Natural killer cell treated with Interleukin-12 subunit alpha and Interleukin-12 subunit beta and Interleukin-15 and Interleukin-18, amount 100 ng/mL, for 72 hours (primary cell): ENCODE measurements around the gene SNTA1. TPM values are rescaled to one million over a fixed set of nuclear protein-coding genes. Genes with fewer than 3 reads are reported as not detected.
"Not testable (repeated sequence)": the region's sequence is repeated elsewhere in the genome, so short reads cannot be mapped to it uniquely, and the experiment has no call there.

Source experiments
- ATAC-seq, 2 donors: fragments of 150-1000 bp; cut with Tn5 transposase in 1 of 2; sonication (Bioruptor Pico), chemical (Tn5 transposase) in 1 of 2; 2 replicates each; pipeline ENCODE4 v1.10.0; 2021
- DNase-seq: peaks from one replicate; pipeline ENCODE4 v3.0.0; 2022; ENCODE audit warnings: low spot score
- H3K27ac Mint-ChIP-seq, 2 donors: 1 replicate in 1 of 2; 2 replicates in 1 of 2; pipeline ENCODE4 v1.8.0; 2022; ENCODE audit warnings: mixed read lengths in 2 of 2, mild to moderate bottlenecking in 1 of 2, moderate library complexity in 1 of 2
- H3K27me3 Mint-ChIP-seq, 2 donors: 1 replicate in 1 of 2; 2 replicates in 1 of 2; pipeline ENCODE4 v1.8.0; 2022; ENCODE audit warnings: mixed read lengths in 2 of 2
- H3K36me3 Mint-ChIP-seq: one replicate; pipeline ENCODE4 v1.8.0; 2022; ENCODE audit warnings: mixed read lengths
- H3K4me1 Mint-ChIP-seq, 2 donors: 1 replicate in 1 of 2; 2 replicates in 1 of 2; pipeline ENCODE4 v1.8.0; 2022; ENCODE audit warnings: low read depth in 2 of 2, mixed read lengths in 2 of 2, mild to moderate bottlenecking in 1 of 2
- H3K4me3 Mint-ChIP-seq: one replicate; pipeline ENCODE4 v1.8.0; 2022; ENCODE audit warnings: mixed read lengths
- H3K9me3 Mint-ChIP-seq: 2 replicates; pipeline ENCODE4 v1.8.0; 2022; ENCODE audit warnings: mixed read lengths
- total RNA-seq, 2 donors: library from RNA; stranded (reverse); gene quantifications; one replicate each; pipeline ENCODE4 v1.2.3, GENCODE V29; 2022

SNTA1 gene
- total RNA-seq, 2 donors from 2014 or later: 1.1 to 1.5 TPM

- Mint-ChIP-seq H3K36me3 (no peaks in the 10 kb centered on the region), H3K27me3 (no peaks in the 10 kb centered on the region), H3K27ac (no peak overlapping the region), H3K9me3 (no peaks in the 10 kb centered on the region), H3K4me1 (no peaks in the 10 kb centered on the region), H3K4me3 (no peak overlapping the region)
- DNase-seq (no peak), ATAC-seq (no peak)
Observed at GRCh38 chr20:33407796-33408195, 35.8 kb downstream of the SNTA1 start.

GRCh38 chr20:33407251-33407650 is 36.3 kb downstream of the SNTA1 start:
- Mint-ChIP-seq H3K27ac (no peak overlapping the region), H3K36me3 (no peaks in the 10 kb centered on the region), H3K9me3 (no peaks in the 10 kb centered on the region), H3K27me3 (no peaks in the 10 kb centered on the region), H3K4me1 (peaks cover 4 to 5% of the 10 kb centered on the region in 2 donors), H3K4me3 (no peak overlapping the region)
- DNase-seq (no peak), ATAC-seq (no peak)

DNA sequence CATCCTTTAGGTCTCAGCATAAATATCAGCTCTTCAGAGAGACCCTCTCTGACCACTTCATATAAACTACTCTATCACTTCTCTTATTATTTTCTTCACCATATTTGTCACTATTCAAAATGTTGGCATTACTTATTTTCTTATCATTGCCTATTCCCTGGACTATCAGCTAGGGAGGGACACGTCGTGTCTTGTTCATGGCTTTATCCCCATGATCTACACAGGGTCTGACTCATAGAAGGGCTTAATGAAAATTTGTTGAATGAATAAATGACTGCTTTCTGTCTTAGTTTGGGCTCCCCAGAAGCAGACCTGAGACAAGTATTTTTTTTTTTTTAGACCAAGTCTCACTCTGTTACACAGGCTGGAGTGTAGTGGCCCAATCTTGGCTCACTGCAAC is 39.3 kb downstream of the SNTA1 start:
- no peak overlapping the region for H3K4me3 Mint-ChIP-seq
- ATAC-seq: no peak
- H3K27me3 Mint-ChIP-seq: no peaks in the 10 kb centered on the region
- no peaks in the 10 kb centered on the region for H3K36me3 Mint-ChIP-seq
- peaks cover 21 to 24% of the 10 kb centered on the region in 2 donors for H3K4me1 Mint-ChIP-seq
- DNase-seq: no peak
- no peaks in the 10 kb centered on the region for H3K9me3 Mint-ChIP-seq
- H3K27ac Mint-ChIP-seq: no peak overlapping the region

DNA sequence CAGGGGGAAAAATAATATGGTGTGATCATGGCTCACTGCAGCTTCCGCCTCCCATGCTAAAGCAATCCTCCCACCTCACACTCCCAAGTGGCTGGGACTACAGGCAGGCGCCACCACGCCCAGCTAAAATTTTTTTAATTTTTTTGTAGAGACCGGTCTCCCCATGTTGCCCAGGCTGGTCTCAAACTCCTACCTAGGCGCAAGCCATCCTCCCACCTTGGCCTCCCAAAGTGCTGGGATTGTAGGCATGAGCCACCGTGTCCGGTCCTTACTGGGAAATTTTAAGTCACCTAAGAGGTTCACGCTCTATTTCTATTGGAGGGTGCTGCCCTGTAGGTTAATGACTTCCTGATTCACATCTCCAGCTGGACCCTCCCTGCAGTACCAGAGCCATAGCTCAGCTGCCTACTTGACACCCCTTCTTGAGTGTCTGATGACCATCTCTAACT is 41.6 kb downstream of the SNTA1 start:
- ATAC-seq (no peak), DNase-seq (no peak)
- H3K27me3 Mint-ChIP-seq: no peaks in the 10 kb centered on the region
- H3K9me3 Mint-ChIP-seq: no peaks in the 10 kb centered on the region
- H3K4me3 Mint-ChIP-seq: peak overlapping the region; percentile 93
- peaks cover 33 to 34% of the 10 kb centered on the region in 2 donors for H3K4me1 Mint-ChIP-seq
- H3K27ac Mint-ChIP-seq: peak overlapping the region; percentile 79 to 91
- H3K36me3 Mint-ChIP-seq: no peaks in the 10 kb centered on the region

DNA sequence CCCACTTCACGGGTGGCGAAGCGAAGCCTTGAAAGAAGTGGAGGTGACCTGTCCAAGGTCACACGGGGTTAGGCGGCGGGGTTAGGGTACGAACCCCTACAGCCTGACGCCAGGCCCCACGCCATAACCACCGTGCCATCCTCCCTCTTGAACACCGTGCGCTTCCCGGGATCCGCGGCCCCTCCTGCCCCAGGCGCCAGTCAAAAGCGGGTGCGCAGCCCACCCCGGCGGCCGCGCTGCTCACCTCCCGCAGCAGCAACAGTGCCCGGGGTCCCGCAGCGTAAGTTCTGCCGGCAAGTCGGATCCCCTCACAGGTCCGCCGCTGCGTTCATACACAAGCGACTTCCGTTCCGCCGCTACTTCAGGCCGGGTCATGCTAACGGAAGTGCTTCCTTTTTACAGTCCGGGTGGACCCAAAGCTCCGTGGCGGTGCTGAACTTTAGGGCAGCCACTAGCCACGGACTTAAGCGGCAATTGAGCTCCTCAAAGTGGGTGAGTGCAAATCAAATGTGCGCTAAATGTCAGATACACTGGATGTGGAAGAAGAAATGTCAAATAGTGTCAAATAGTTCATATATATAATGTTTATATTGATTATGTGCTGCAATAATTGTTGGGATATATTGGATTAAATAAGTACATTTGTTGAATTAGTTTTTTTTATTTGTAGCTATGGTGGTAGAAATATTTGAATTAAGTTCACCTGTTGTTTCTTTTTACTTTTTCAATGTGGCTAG is 42.2 kb downstream of the SNTA1 start, which contains the start of gene CDK5RAP1:
Gene CDK5RAP1 (minus strand): TSS at position 336 of the 737 bp plus-strand sequence. CDS start 4,455 bp downstream, outside the sequence.
- Mint-ChIP-seq H3K4me3 (peak within 1 kb of the TSS; percentile 93), H3K9me3 (no peaks in the 10 kb centered on the region)
- peak; percentile 90 for DNase-seq

GRCh38 chr20:33400812-33401183 is 42.8 kb downstream of the SNTA1 start:
- no peak for DNase-seq
- H3K27ac Mint-ChIP-seq: peak overlapping the region; percentile 79 to 91
- H3K4me1 Mint-ChIP-seq: peaks cover 33 to 38% of the 10 kb centered on the region in 2 donors
- H3K27me3 Mint-ChIP-seq: no peaks in the 10 kb centered on the region
- H3K36me3 Mint-ChIP-seq: no peaks in the 10 kb centered on the region
- H3K9me3 Mint-ChIP-seq: no peaks in the 10 kb centered on the region
- ATAC-seq: no peak
- peak overlapping the region; percentile 93 for H3K4me3 Mint-ChIP-seq

More for the DNA sequence above, 42.2 kb downstream of the SNTA1 start, which contains the start of gene CDK5RAP1:
- H3K27me3 Mint-ChIP-seq: no peaks in the 10 kb centered on the region
- no peaks in the 10 kb centered on the region for H3K36me3 Mint-ChIP-seq
- H3K4me1 Mint-ChIP-seq: peaks cover 33 to 38% of the 10 kb centered on the region in 2 donors
- peak within 1 kb of the TSS; percentile 79 to 91 for H3K27ac Mint-ChIP-seq
- ATAC-seq: peak; percentile 98 to 99

DNA sequence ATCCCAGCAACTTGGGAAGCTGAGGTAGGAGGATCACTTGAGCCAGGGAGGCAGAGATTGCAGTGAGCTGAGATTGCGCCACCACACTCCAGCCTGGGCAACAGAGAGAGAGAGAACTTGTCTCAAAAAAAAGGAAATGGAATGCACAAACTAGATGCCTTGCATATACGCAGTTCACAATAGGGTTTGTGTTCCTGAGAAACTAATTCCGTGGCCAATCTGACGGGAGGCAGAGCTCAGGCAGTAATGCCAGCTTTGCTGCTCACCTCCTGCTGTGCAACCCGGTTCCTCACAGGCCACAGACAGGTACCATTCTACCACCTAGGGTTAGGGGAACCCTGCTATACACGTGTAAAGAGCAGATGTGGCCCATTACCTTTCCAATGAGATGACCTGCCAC is 43.6 kb downstream of the SNTA1 start:
- H3K4me3 Mint-ChIP-seq: peak overlapping the region; percentile 93

GRCh38 chr20:33394718-33395117 is 48.8 kb downstream of the SNTA1 start:
- ATAC-seq (no peak), DNase-seq (no peak)

More for the DNA sequence above, 43.6 kb downstream of the SNTA1 start:
- ATAC-seq (no peak), DNase-seq (no peak)
- H3K27ac Mint-ChIP-seq: peak overlapping the region in 1 of 2 donors; percentile 91
- peaks cover 33 to 39% of the 10 kb centered on the region in 2 donors for H3K4me1 Mint-ChIP-seq
- peaks cover under 1% of the 10 kb centered on the region for H3K36me3 Mint-ChIP-seq
- H3K27me3 Mint-ChIP-seq: no peaks in the 10 kb centered on the region
- H3K9me3 Mint-ChIP-seq: no peaks in the 10 kb centered on the region

DNA sequence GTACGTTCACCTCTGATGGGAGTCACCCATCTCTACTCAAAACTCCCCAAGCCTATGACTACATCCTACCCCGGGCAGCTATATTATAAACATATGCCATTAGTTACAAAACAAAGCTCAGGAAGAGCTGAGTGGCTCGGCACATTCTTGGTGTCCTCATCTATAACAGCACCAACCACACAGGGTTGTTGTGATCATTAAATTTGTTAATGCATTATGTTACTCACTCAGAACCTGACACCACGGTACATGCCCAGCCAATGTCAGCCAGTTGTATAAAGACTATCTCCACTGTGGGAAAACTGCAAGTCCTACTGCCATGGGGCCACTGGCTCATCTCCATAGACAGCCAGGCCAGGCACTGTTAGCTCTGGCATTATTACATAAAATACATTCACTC is 50.0 kb downstream of the SNTA1 start:
- Mint-ChIP-seq H3K4me1 (peaks cover 8 to 17% of the 10 kb centered on the region in 2 donors), H3K27ac (no peak overlapping the region), H3K36me3 (peaks cover 28% of the 10 kb centered on the region), H3K9me3 (no peaks in the 10 kb centered on the region), H3K4me3 (no peak overlapping the region), H3K27me3 (no peaks in the 10 kb centered on the region)
- no peak for ATAC-seq
- DNase-seq: no peak

More at GRCh38 chr20:33394718-33395117, 48.8 kb downstream of the SNTA1 start:
- no peaks in the 10 kb centered on the region for H3K9me3 Mint-ChIP-seq
- no peaks in the 10 kb centered on the region for H3K27me3 Mint-ChIP-seq
- H3K4me3 Mint-ChIP-seq: no peak overlapping the region
- H3K4me1 Mint-ChIP-seq: peaks cover 16 to 23% of the 10 kb centered on the region in 2 donors
- H3K27ac Mint-ChIP-seq: peak overlapping the region in 1 of 2 donors; percentile 10
- peaks cover 28% of the 10 kb centered on the region for H3K36me3 Mint-ChIP-seq

- no peak for DNase-seq
- H3K27me3 Mint-ChIP-seq: no peaks in the 10 kb centered on the region
- H3K36me3 Mint-ChIP-seq: peaks cover 28% of the 10 kb centered on the region
- H3K27ac Mint-ChIP-seq: no peak overlapping the region
- no peaks in the 10 kb centered on the region for H3K9me3 Mint-ChIP-seq
- ATAC-seq: no peak
- no peak overlapping the region for H3K4me3 Mint-ChIP-seq
- H3K4me1 Mint-ChIP-seq: peaks cover 0 to 8% of the 10 kb centered on the region in 2 donors
Observed at GRCh38 chr20:33391722-33392415, 51.7 kb downstream of the SNTA1 start.

GRCh38 chr20:33389326-33389725 is 54.2 kb downstream of the SNTA1 start:
- not testable (repeated sequence) for H3K27ac Mint-ChIP-seq, H3K9me3 Mint-ChIP-seq, ATAC-seq, H3K27me3 Mint-ChIP-seq, H3K4me1 Mint-ChIP-seq, DNase-seq, H3K4me3 Mint-ChIP-seq
- H3K36me3 Mint-ChIP-seq: peaks cover 21% of the 10 kb centered on the region

- Mint-ChIP-seq H3K4me1 (no peaks in the 10 kb centered on the region), H3K27me3 (no peaks in the 10 kb centered on the region), H3K36me3 (peaks cover 17% of the 10 kb centered on the region), H3K4me3 (no peak overlapping the region), H3K9me3 (no peaks in the 10 kb centered on the region), H3K27ac (no peak overlapping the region)
- ATAC-seq (no peak), DNase-seq (no peak)
Observed at GRCh38 chr20:33388268-33388667, 55.3 kb downstream of the SNTA1 start.

DNA sequence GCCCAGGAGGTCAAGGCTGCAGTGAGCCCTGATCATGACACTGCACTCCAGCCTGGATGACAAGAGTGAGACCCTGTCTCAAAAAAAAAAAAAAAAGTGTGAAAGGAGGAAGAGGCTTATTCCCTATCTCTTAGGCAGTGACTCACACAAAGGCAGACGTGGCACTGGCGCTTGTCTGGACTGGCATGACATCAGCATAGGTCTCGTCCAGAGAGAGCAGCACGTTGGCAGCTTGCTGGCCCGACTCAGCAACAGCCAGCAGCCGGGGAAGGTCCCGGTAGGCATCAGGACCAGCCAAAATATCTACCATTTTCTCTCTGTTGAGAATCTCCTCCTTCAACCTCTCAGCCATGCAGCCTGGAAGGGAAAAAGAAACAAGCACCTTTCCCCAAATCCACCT is 56.4 kb downstream of the SNTA1 start:
- no peak overlapping the region for H3K4me3 Mint-ChIP-seq
- H3K27ac Mint-ChIP-seq: no peak overlapping the region
- H3K27me3 Mint-ChIP-seq: no peaks in the 10 kb centered on the region
- no peak for DNase-seq
- H3K4me1 Mint-ChIP-seq: no peaks in the 10 kb centered on the region
- ATAC-seq: no peak
- peaks cover 10% of the 10 kb centered on the region for H3K36me3 Mint-ChIP-seq
- no peaks in the 10 kb centered on the region for H3K9me3 Mint-ChIP-seq

DNA sequence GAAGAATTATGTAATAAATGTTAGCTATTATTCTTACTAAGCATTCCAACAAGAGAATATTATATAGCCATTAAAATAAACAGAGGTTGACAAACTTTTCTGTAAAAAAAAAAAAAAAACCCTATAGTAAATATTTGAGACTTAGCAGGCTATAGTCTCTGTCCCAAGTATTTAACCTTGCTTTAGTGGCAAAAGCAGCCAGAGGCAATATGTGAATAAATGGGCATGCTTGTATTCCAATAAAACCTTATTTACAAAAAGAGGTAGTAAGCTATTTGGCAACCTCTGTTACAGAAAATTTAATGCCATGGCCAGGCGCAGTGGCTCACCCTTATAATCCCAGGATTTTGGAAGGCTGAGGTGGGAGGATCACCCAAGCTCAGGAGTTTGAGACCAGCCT is 56.9 kb downstream of the SNTA1 start:
- Mint-ChIP-seq H3K4me1 (no peaks in the 10 kb centered on the region), H3K27me3 (no peaks in the 10 kb centered on the region)

More for the DNA sequence above, 56.9 kb downstream of the SNTA1 start:
- Mint-ChIP-seq H3K36me3 (peaks cover 10% of the 10 kb centered on the region), H3K27ac (no peak overlapping the region), H3K9me3 (no peaks in the 10 kb centered on the region), H3K4me3 (no peak overlapping the region)
- DNase-seq: no peak
- no peak for ATAC-seq
